ENCODE measurements around the gene TEC. TPM values are rescaled to one million over a fixed set of nuclear protein-coding genes. Genes with fewer than 3 reads are reported as not detected.

TEC gene
- total and polyA plus RNA-seq, 9 donors, result 0.43 to 4.0 (median 1.4) TPM

GRCh38 chr4:48252313-48252712 lies 17.3 kb downstream of the TEC start:
- DNase-seq, result no peak
- intact Hi-C loops (cut with DNase I), result no loop called here

GRCh38 chr4:48250980-48251379 lies 18.7 kb downstream of the TEC start:
- H3K4me3 ChIP-seq, result no peak overlapping the region
- 89 to 96% (median 90%) methylated on average over 2 of the region's 2 CpGs for WGBS, 3 donors
- TF ChIP-seq CTCF (IDR thresholded peaks at IDR 0.05) (no peak), EP300 (IDR thresholded peaks at IDR 0.05) (no peak), POLR2A (IDR thresholded peaks at IDR 0.05) (no peak)
- no peak for DNase-seq
- H3K9me3 ChIP-seq, result no peaks in the 10 kb centered on the region
- no peaks in the 10 kb centered on the region for H3K4me1 ChIP-seq (ENCODE audit: insufficient read depth)
- no peaks in the 10 kb centered on the region for H3K36me3 ChIP-seq
- intact Hi-C loops (cut with DNase I), result no loop called here
- no peak overlapping the region for H3K27ac ChIP-seq
- no peaks in the 10 kb centered on the region for H3K27me3 ChIP-seq

More at GRCh38 chr4:48252313-48252712, 17.3 kb downstream of the TEC start:
- no peaks in the 10 kb centered on the region for H3K9me3 ChIP-seq
- TF ChIP-seq EP300 (IDR thresholded peaks at IDR 0.05) (no peak), CTCF (IDR thresholded peaks at IDR 0.05) (no peak), POLR2A (IDR thresholded peaks at IDR 0.05) (no peak)
- H3K27ac ChIP-seq, result no peak overlapping the region
- no peaks in the 10 kb centered on the region for H3K27me3 ChIP-seq
- H3K36me3 ChIP-seq, result no peaks in the 10 kb centered on the region
- no peaks in the 10 kb centered on the region for H3K4me1 ChIP-seq (ENCODE audit: insufficient read depth)
- H3K4me3 ChIP-seq, result no peak overlapping the region

GRCh38 chr4:48250343-48250742 lies 19.3 kb downstream of the TEC start:
- no peaks in the 10 kb centered on the region for H3K4me1 ChIP-seq (ENCODE audit: insufficient read depth)
- intact Hi-C loops (cut with DNase I), result no loop called here
- H3K27ac ChIP-seq, result no peak overlapping the region
- H3K9me3 ChIP-seq, result no peaks in the 10 kb centered on the region
- 95 to 97% (median 97%) methylated on average over 4 of the region's 4 CpGs for WGBS, 3 donors
- no peak for TF ChIP-seq CTCF (IDR thresholded peaks at IDR 0.05)
- no peak for TF ChIP-seq POLR2A (IDR thresholded peaks at IDR 0.05)
- TF ChIP-seq EP300 (IDR thresholded peaks at IDR 0.05), result no peak
- no peak for DNase-seq
- H3K36me3 ChIP-seq, result no peaks in the 10 kb centered on the region
- H3K27me3 ChIP-seq, result no peaks in the 10 kb centered on the region
- no peak overlapping the region for H3K4me3 ChIP-seq

- intact Hi-C loops (cut with DNase I), result no loop called here
- H3K27ac ChIP-seq, result no peak overlapping the region
- no peaks in the 10 kb centered on the region for H3K9me3 ChIP-seq
- DNase-seq, result no peak
- H3K27me3 ChIP-seq, result no peaks in the 10 kb centered on the region
- no peaks in the 10 kb centered on the region for H3K36me3 ChIP-seq
- WGBS, 3 donors, result 31 to 45% (median 32%) methylated on average over 1 of the region's 1 CpG
- no peaks in the 10 kb centered on the region for H3K4me1 ChIP-seq (ENCODE audit: insufficient read depth)
- TF ChIP-seq POLR2A (IDR thresholded peaks at IDR 0.05), result no peak
- TF ChIP-seq CTCF (IDR thresholded peaks at IDR 0.05), result no peak
- no peak for TF ChIP-seq EP300 (IDR thresholded peaks at IDR 0.05)
- H3K4me3 ChIP-seq, result no peak overlapping the region
Measured at GRCh38 chr4:48249378-48249777, 20.3 kb downstream of the TEC start.

- Histone ChIP-seq H3K4me3 (no peak overlapping the region), H3K9me3 (no peaks in the 10 kb centered on the region), H3K36me3 (no peaks in the 10 kb centered on the region), H3K27ac (no peak overlapping the region), H3K27me3 (no peaks in the 10 kb centered on the region), H3K4me1 (ENCODE audit: insufficient read depth) (no peaks in the 10 kb centered on the region)
- TF ChIP-seq CTCF (IDR thresholded peaks at IDR 0.05), result no peak
- TF ChIP-seq EP300 (IDR thresholded peaks at IDR 0.05), result no peak
- TF ChIP-seq POLR2A (IDR thresholded peaks at IDR 0.05), result no peak
- WGBS, 3 donors, result 96 to 97% (median 96%) methylated on average over 1 of the region's 1 CpG
- DNase-seq, result no peak
- intact Hi-C loops (cut with DNase I), result no loop called here
Measured at GRCh38 chr4:48248559-48248953, 21.1 kb downstream of the TEC start.
